ENCODE data around the gene OR1D5. TPM values are rescaled to one million over a fixed set of nuclear protein-coding genes. Genes with fewer than 3 reads are reported as not detected.

OR1D5 gene
- total and polyA plus RNA-seq, 4 donors, result not detected

GRCh38 chr17:3033741-3034577 lies 29.4 kb downstream of the OR1D5 start:
- TF ChIP-seq YY1 (IDR thresholded peaks at IDR 0.05), result no peak
- TF ChIP-seq ZBTB33 (IDR thresholded peaks at IDR 0.05), result no peak
- no peak for TF ChIP-seq RXRA (IDR thresholded peaks at IDR 0.05)
- TF ChIP-seq EGR1 (IDR thresholded peaks at IDR 0.05; ENCODE audit: low read depth in 2 of 2), result no peak
- no peaks in the 10 kb centered on the region for H3K4me1 ChIP-seq (ENCODE audit: control insufficient read depth in 4 of 4, insufficient read depth in 4 of 4, low read length in 3 of 4)
- H3K36me3 ChIP-seq (ENCODE audit: control insufficient read depth in 4 of 4, insufficient read depth in 3 of 4, low read depth in 1 of 4, low read length in 3 of 4), result no peaks in the 10 kb centered on the region
- H3K4me3 ChIP-seq (ENCODE audit: low read depth in 1 of 3, low read length in 3 of 3), result no peak overlapping the region
- H3K9me3 ChIP-seq (ENCODE audit: control insufficient read depth in 4 of 4, low read length in 3 of 4), result no peaks in the 10 kb centered on the region
- H3K27me3 ChIP-seq (ENCODE audit: control insufficient read depth in 4 of 4, insufficient read depth in 4 of 4, low read length in 3 of 4), result peaks cover 0 to 4% (median 0%) of the 10 kb centered on the region in 4 donors
- DNase-seq (ENCODE audit: low spot score), result no peak
- no peak overlapping the region for H3K27ac ChIP-seq (ENCODE audit: low read depth in 1 of 2, low read length in 2 of 2)
- no peak overlapping the region for H3K9ac ChIP-seq (ENCODE audit: low read depth in 1 of 2, low read length in 2 of 2)
- WGBS, result 84% methylated on average over 26 of the region's 26 CpGs

- no peaks in the 10 kb centered on the region for H3K36me3 ChIP-seq (ENCODE audit: control insufficient read depth in 4 of 4, insufficient read depth in 3 of 4, low read depth in 1 of 4, low read length in 3 of 4)
- H3K27ac ChIP-seq (ENCODE audit: low read depth in 1 of 2, low read length in 2 of 2), result no peak overlapping the region
- TF ChIP-seq HNF4G (IDR thresholded peaks at IDR 0.05), result no peak
- no peak for TF ChIP-seq FOXA2 (IDR thresholded peaks at IDR 0.05)
- TF ChIP-seq GABPA (IDR thresholded peaks at IDR 0.05 in 1 of 2, conservative IDR thresholded peaks at IDR 0.05 in 1 of 2), result no peak
- no peak for TF ChIP-seq FOXA1 (IDR thresholded peaks at IDR 0.05)
- no peak for TF ChIP-seq ZBTB33 (IDR thresholded peaks at IDR 0.05)
- TF ChIP-seq EGR1 (IDR thresholded peaks at IDR 0.05; ENCODE audit: low read depth in 2 of 2), result no peak
- no peak for TF ChIP-seq JUND (IDR thresholded peaks at IDR 0.05)
- no peak for TF ChIP-seq HNF4A (conservative IDR thresholded peaks at IDR 0.05)
- no peak for TF ChIP-seq TAF1 (conservative IDR thresholded peaks at IDR 0.05)
- TF ChIP-seq NR2F2 (IDR thresholded peaks at IDR 0.05), result no peak
- TF ChIP-seq SP1 (IDR thresholded peaks at IDR 0.05), result no peak
- TF ChIP-seq YY1 (IDR thresholded peaks at IDR 0.05), result no peak
- H3K4me3 ChIP-seq (ENCODE audit: low read depth in 1 of 3, low read length in 3 of 3), result no peak overlapping the region
- no peak overlapping the region for H3K9ac ChIP-seq (ENCODE audit: low read depth in 1 of 2, low read length in 2 of 2)
- H3K9me3 ChIP-seq (ENCODE audit: control insufficient read depth in 4 of 4, low read length in 3 of 4), result no peaks in the 10 kb centered on the region
- H3K27me3 ChIP-seq (ENCODE audit: control insufficient read depth in 4 of 4, insufficient read depth in 4 of 4, low read length in 3 of 4), result peaks cover 0 to 4% (median 0%) of the 10 kb centered on the region in 4 donors
- WGBS, result 89% methylated on average over 15 of the region's 15 CpGs
- no peak for DNase-seq (ENCODE audit: low spot score)
- no peaks in the 10 kb centered on the region for H3K4me1 ChIP-seq (ENCODE audit: control insufficient read depth in 4 of 4, insufficient read depth in 4 of 4, low read length in 3 of 4)
Observed at GRCh38 chr17:3033248-3033640, 30.2 kb downstream of the OR1D5 start.

Measured in liver (tissue), 9 donors.